ENCODE data around the gene UBXN4. TPM values are rescaled to one million over a fixed set of nuclear protein-coding genes. Genes with fewer than 3 reads are reported as not detected.
A peak's percentile ranks its signal among the peaks of the same experiment; 100 is the strongest.
"Not testable (repeated sequence)": the region's sequence is repeated elsewhere in the genome, so short reads cannot be mapped to it uniquely, and the experiment has no call there.

Gene UBXN4
- polyA plus RNA-seq, 2 of the 4 experiments (the other 2 are of a cell fraction), result 70.8 to 129 TPM

DNA sequence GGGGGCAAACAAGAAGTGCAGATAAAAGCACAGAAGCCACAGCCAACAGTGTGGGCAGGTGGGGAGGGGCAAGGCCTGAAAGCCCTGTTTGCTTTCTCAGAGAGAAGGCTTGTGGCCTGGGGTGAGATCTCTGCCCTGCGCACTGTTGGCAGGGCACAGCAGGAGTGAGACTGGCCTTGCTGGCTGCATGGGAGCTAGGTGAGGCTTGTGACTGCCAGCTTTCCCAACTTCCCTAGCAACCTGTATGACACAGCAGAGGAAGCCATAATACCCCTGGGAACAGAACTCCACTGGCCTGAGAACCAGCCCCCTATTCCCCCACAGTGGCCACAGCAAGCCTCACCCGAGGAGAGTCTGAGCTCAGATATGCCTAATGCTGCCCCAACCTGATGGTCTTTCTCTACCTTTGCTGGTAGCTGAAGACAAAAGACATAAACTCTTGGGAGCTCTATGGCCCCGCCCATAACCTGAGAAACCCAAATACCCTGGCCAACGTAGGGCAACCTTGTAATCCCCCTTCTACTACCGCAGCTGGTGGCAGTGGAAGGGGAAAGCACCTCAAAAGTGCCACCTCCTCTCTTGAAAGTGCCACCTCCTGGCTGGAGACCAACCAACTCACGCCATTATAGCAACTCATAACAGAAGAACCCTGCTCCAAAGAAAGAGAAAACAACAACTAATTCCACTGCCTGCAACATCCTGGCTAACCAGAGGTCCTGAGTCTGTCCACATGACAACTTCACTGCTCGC, 50.9 kb downstream of the UBXN4 start:
- ChIA-PET POLR2A (no interaction called here), CTCF (interaction anchor here (1.1 to 2.0 kb wide), 2 partner anchors 11 to 788 kb away, joined by 4 read pairs; no protein-coding TSS in a partner anchor)
- ATAC-seq (peak; percentile 17; a peak in 4 of 6 replicates), DNase-seq (ENCODE audit: low read depth in 1 of 2, low spot score in 1 of 2) (no peak), FAIRE-seq (no peak)
- Histone ChIP-seq H3K9me3 (no peaks in the 10 kb centered on the region), H3K4me1 (no peaks in the 10 kb centered on the region), H3K4me3 (no peak overlapping the region), H3K27ac (no peak overlapping the region), H3K4me2 (no peak overlapping the region)
- TF ChIP-seq REST (IDR thresholded peaks at IDR 0.05), result no peak
- no peak for TF ChIP-seq HOXB13 (CRISPR knock-in tag; IDR thresholded peaks at IDR 0.05; ENCODE audit: low read depth)
- no peak for TF ChIP-seq FOSL2 (IDR thresholded peaks at IDR 0.05)
- TF ChIP-seq FOSL2 (CRISPR knock-in tag; IDR thresholded peaks at IDR 0.05), result no peak
- TF ChIP-seq HEYL (CRISPR knock-in tag; IDR thresholded peaks at IDR 0.05), result no peak
- no peak for TF ChIP-seq ATOH8 (CRISPR knock-in tag; IDR thresholded peaks at IDR 0.05; ENCODE audit: low read depth)
- no peak for TF ChIP-seq NPAS2 (CRISPR knock-in tag; IDR thresholded peaks at IDR 0.05; ENCODE audit: borderline replicate concordance)
- 70% methylated on average over 6 of the region's 7 CpGs for WGBS (ENCODE audit: missing lambda C conversion rate)

- DNase-seq (ENCODE audit: low read depth in 1 of 2, low spot score in 1 of 2); H3K27ac ChIP-seq; FAIRE-seq; POLR2A ChIA-PET; H3K4me2 ChIP-seq; H3K9me3 ChIP-seq; ATAC-seq; H3K4me3 ChIP-seq; H3K4me1 ChIP-seq: not testable (repeated sequence)
- CTCF ChIA-PET, result interaction anchor here (0.6 to 4.3 kb wide), 2 partner anchors 16 to 792 kb away, joined by 4 to 29 read pairs; no protein-coding TSS in a partner anchor
- WGBS (ENCODE audit: missing lambda C conversion rate), result 68% methylated on average over 4 of the region's 4 CpGs
These were observed 54.0 kb downstream of the UBXN4 start for GRCh38 chr2:135795641-135796040.

- ATAC-seq, result no peak
- Histone ChIP-seq H3K4me2 (no peak overlapping the region), H3K9me3 (peaks cover 16% of the 10 kb centered on the region), H3K4me3 (no peak overlapping the region), H3K4me1 (no peaks in the 10 kb centered on the region), H3K27ac (no peak overlapping the region)
- ChIA-PET CTCF (interaction anchor here (0.6 to 4.3 kb wide), 29 partner anchors 9 to 838 kb away, joined by 3 to 29 read pairs (median 7); no protein-coding TSS in a partner anchor), POLR2A (interaction anchor here (0.6 to 0.7 kb wide), 2 partner anchors 744 to 818 kb away, joined by 4 to 5 read pairs; partner anchors contain the start of gene RAB3GAP1)
- TF ChIP-seq ESRRA (IDR thresholded peaks at IDR 0.05; ENCODE audit: borderline replicate concordance, low read length) (no peak), REST (IDR thresholded peaks at IDR 0.05) (no peak), BCL3 (IDR thresholded peaks at IDR 0.05) (no peak), CHD4 (IDR thresholded peaks at IDR 0.05; ENCODE audit: borderline replicate concordance) (no peak), JUNB (IDR thresholded peaks at IDR 0.05) (no peak), TP53 (CRISPR knock-in tag; IDR thresholded peaks at IDR 0.05) (no peak), KDM1A (IDR thresholded peaks at IDR 0.05; ENCODE audit: low read depth) (no peak), HOXB5 (CRISPR knock-in tag; IDR thresholded peaks at IDR 0.05) (no peak)
- TF ChIP-seq, protein P1, sequence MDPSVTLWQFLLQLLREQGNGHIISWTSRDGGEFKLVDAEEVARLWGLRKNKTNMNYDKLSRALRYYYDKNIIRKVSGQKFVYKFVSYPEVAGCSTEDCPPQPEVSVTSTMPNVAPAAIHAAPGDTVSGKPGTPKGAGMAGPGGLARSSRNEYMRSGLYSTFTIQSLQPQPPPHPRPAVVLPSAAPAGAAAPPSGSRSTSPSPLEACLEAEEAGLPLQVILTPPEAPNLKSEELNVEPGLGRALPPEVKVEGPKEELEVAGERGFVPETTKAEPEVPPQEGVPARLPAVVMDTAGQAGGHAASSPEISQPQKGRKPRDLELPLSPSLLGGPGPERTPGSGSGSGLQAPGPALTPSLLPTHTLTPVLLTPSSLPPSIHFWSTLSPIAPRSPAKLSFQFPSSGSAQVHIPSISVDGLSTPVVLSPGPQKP (IDR thresholded peaks at IDR 0.05; ENCODE audit: low read depth, low read length), result no peak
- FAIRE-seq, result no peak
- no peak for DNase-seq (ENCODE audit: low read depth in 1 of 2, low spot score in 1 of 2)
- 83% methylated on average over 7 of the region's 8 CpGs for WGBS (ENCODE audit: missing lambda C conversion rate)
These were observed 55.0 kb downstream of the UBXN4 start for GRCh38 chr2:135796606-135797005.
